H9 (cell line): Measurements from ENCODE around the gene TBC1D5. TPM values are rescaled to one million over a fixed set of nuclear protein-coding genes. Genes with fewer than 3 reads are reported as not detected.

ENCODE experiments used
- DNase-seq: peaks from one replicate; pipeline ENCODE4 v3.0.0-alpha.2; 2017
- H2AFZ ChIP-seq: one replicate; pipeline ENCODE4 v1.6.1; 2013; ENCODE audit warnings: mild to moderate bottlenecking, low read length, control low read depth, moderate library complexity
- H2AK5ac ChIP-seq: 2 replicates; pipeline ENCODE4 v1.6.1; 2013; ENCODE audit warnings: low read length, control low read depth, mixed read lengths; ENCODE audit not compliant: insufficient read length
- H2BK120ac ChIP-seq: one replicate; pipeline ENCODE4 v1.6.1; 2013; ENCODE audit warnings: low read depth, mild to moderate bottlenecking, low read length, control low read depth, inconsistent platforms; ENCODE audit not compliant: poor library complexity, severe bottlenecking
- H2BK12ac ChIP-seq: 2 replicates; pipeline ENCODE4 v1.6.1; 2013; ENCODE audit warnings: low read length, control low read depth, mixed read lengths, low read depth; ENCODE audit not compliant: insufficient read length
- H2BK15ac ChIP-seq: 2 replicates; pipeline ENCODE4 v1.6.1; 2013; ENCODE audit warnings: low read depth, low read length, control low read depth
- H2BK20ac ChIP-seq: one replicate; pipeline ENCODE4 v1.6.1; 2013; ENCODE audit warnings: low read depth, mild to moderate bottlenecking, low read length, control low read depth, inconsistent platforms; ENCODE audit not compliant: poor library complexity, severe bottlenecking
- H2BK5ac ChIP-seq: 2 replicates; pipeline ENCODE4 v1.6.1; 2013; ENCODE audit warnings: low read length, control low read depth, mixed read lengths; ENCODE audit not compliant: insufficient read length
- H3K14ac ChIP-seq: 2 replicates; pipeline ENCODE4 v1.6.1; 2013; ENCODE audit warnings: low read length, control low read depth; ENCODE audit not compliant: insufficient read depth
- H3K18ac ChIP-seq: 2 replicates; pipeline ENCODE4 v1.6.1; 2013; ENCODE audit warnings: low read depth, mild to moderate bottlenecking, mixed read lengths, low read length, control low read depth; ENCODE audit not compliant: insufficient read length
- H3K23ac ChIP-seq: 2 replicates; pipeline ENCODE4 v1.6.1; 2013; ENCODE audit warnings: low read length, control low read depth, mixed read lengths, low read depth; ENCODE audit not compliant: insufficient read length
- H3K23me2 ChIP-seq: 2 replicates; pipeline ENCODE4 v1.6.1; 2013; ENCODE audit warnings: low read depth, mild to moderate bottlenecking, mixed read lengths, low read length, control low read depth; ENCODE audit not compliant: insufficient read length, poor library complexity, severe bottlenecking
- H3K27ac ChIP-seq: 2 replicates; pipeline ENCODE4 v1.5.1; 2013; ENCODE audit warnings: low read length, control low read depth, mixed read lengths, low read depth; ENCODE audit not compliant: insufficient read length
- H3K27me3 ChIP-seq: 2 replicates; pipeline ENCODE4 v1.6.1; 2013; ENCODE audit warnings: low read length, control low read depth, inconsistent platforms; ENCODE audit not compliant: insufficient read depth
- H3K4ac ChIP-seq: 2 replicates; pipeline ENCODE4 v1.6.1; 2013; ENCODE audit warnings: low read depth, mild to moderate bottlenecking, control low read depth, inconsistent platforms, low read length, moderate library complexity
- H3K4me1 ChIP-seq: 2 replicates; pipeline ENCODE4 v1.6.1; 2013; ENCODE audit warnings: low read length, control low read depth, inconsistent platforms; ENCODE audit not compliant: insufficient read depth
- H3K4me2 ChIP-seq: 2 replicates; pipeline ENCODE4 v1.6.1; 2013; ENCODE audit warnings: low read length, control low read depth, mixed read lengths; ENCODE audit not compliant: insufficient read length, insufficient read depth
- H3K56ac ChIP-seq: 2 replicates; pipeline ENCODE4 v1.6.1; 2013; ENCODE audit warnings: low read depth, mild to moderate bottlenecking, mixed read lengths, low read length, control low read depth; ENCODE audit not compliant: insufficient read length
- H3K79me1 ChIP-seq: 2 replicates; pipeline ENCODE4 v1.6.1; 2013; ENCODE audit warnings: low read depth, mild to moderate bottlenecking, moderate library complexity, low read length, control low read depth, inconsistent platforms; ENCODE audit not compliant: insufficient read depth, poor library complexity, severe bottlenecking
- H3K79me2 ChIP-seq: 2 replicates; pipeline ENCODE4 v1.6.1; 2013; ENCODE audit warnings: low read length, control low read depth, inconsistent platforms; ENCODE audit not compliant: insufficient read depth
- H3K9ac ChIP-seq: 2 replicates; pipeline ENCODE4 v1.6.1; 2013; ENCODE audit warnings: low read length, control low read depth, mixed read lengths; ENCODE audit not compliant: insufficient read length; ENCODE audit errors: extremely low read depth
- H3K9me3 ChIP-seq: one replicate; pipeline ENCODE4 v1.6.1; 2013; ENCODE audit warnings: low read depth, low read length, inconsistent platforms; ENCODE audit not compliant: control insufficient read depth
- H3T11ph ChIP-seq: one replicate; pipeline ENCODE4 v1.6.1; 2013; ENCODE audit warnings: mild to moderate bottlenecking, low read length, control low read depth, inconsistent platforms
- H4K20me1 ChIP-seq: one replicate; pipeline ENCODE4 v1.6.1; 2013; ENCODE audit not compliant: control insufficient read depth, insufficient read length, insufficient read depth
- H4K5ac ChIP-seq: 2 replicates; pipeline ENCODE4 v1.6.1; 2013; ENCODE audit warnings: low read depth, mild to moderate bottlenecking, mixed read lengths, low read length, control low read depth; ENCODE audit not compliant: insufficient read length
- H4K8ac ChIP-seq: replicated peaks from 2 replicates; pipeline ENCODE4 v1.6.1; 2013; ENCODE audit warnings: low read length, control low read depth, mixed read lengths, low read depth; ENCODE audit not compliant: insufficient read length
- H4K91ac ChIP-seq: 2 replicates; pipeline ENCODE4 v1.6.1; 2013; ENCODE audit warnings: low read depth, mild to moderate bottlenecking, moderate library complexity, mixed read lengths, low read length, control low read depth; ENCODE audit not compliant: insufficient read length
- H3K27ac Mint-ChIP-seq, 3 experiments: 2 replicates in 2 of 3; 3 replicates in 1 of 3; pipeline ENCODE4 v1.8.0; 2020 to 2021; ENCODE audit warnings: mixed read lengths in 3 of 3, mild to moderate bottlenecking in 1 of 3, moderate library complexity in 1 of 3
- H3K27me3 Mint-ChIP-seq: 2 replicates; pipeline ENCODE4 v1.8.0; 2021; ENCODE audit warnings: low read depth, mild to moderate bottlenecking, moderate library complexity, mixed read lengths
- H3K36me3 Mint-ChIP-seq, 3 experiments: 2 replicates in 2 of 3; 3 replicates in 1 of 3; pipeline ENCODE4 v1.8.0; 2020 to 2021; ENCODE audit warnings: low read depth in 3 of 3, mixed read lengths in 3 of 3; ENCODE audit not compliant: insufficient read depth in 1 of 3
- H3K4me1 Mint-ChIP-seq, 2 experiments: 2 replicates each; pipeline ENCODE4 v1.8.0; 2020; ENCODE audit warnings: mixed read lengths in 2 of 2
- H3K4me3 Mint-ChIP-seq, 2 experiments: 2 replicates in 1 of 2; 3 replicates in 1 of 2; pipeline ENCODE4 v1.8.0; 2020 to 2021; ENCODE audit warnings: mild to moderate bottlenecking in 2 of 2, mixed read lengths in 2 of 2, moderate library complexity in 1 of 2
- H3K9me3 Mint-ChIP-seq, 2 experiments: 2 replicates in 1 of 2; 3 replicates in 1 of 2; pipeline ENCODE4 v1.8.0; 2020; ENCODE audit warnings: mild to moderate bottlenecking in 2 of 2, mixed read lengths in 2 of 2, moderate library complexity in 1 of 2
- CTCF ChIP-seq: fragments of 200-600 bp; sonication (generic); conservative IDR thresholded peaks from 3 replicates; pipeline ENCODE4 v1.8.0; 2021; ENCODE audit warnings: antibody characterized with exemption, mild to moderate bottlenecking
- WGBS: extraction: QIAGEN DNeasy Blood & Tissue Kit; methylation state at CpG from one replicate; pipeline ENCODE4 v1.1.7; 2013; ENCODE audit warnings: missing lambda C conversion rate, low lambda C conversion rate, mixed read lengths; ENCODE audit not compliant: insufficient read length; ENCODE audit errors: extremely low coverage; 5-methylcytosine and 5-hydroxymethylcytosine counted together
- total RNA-seq: library from RNA; stranded (reverse); gene quantifications from 2 replicates; pipeline ENCODE4 v1.2.1, GENCODE V29; 2021

The TBC1D5 gene
- total RNA-seq, 1 experiment from 2014 or later: 25.0 TPM

DNA sequence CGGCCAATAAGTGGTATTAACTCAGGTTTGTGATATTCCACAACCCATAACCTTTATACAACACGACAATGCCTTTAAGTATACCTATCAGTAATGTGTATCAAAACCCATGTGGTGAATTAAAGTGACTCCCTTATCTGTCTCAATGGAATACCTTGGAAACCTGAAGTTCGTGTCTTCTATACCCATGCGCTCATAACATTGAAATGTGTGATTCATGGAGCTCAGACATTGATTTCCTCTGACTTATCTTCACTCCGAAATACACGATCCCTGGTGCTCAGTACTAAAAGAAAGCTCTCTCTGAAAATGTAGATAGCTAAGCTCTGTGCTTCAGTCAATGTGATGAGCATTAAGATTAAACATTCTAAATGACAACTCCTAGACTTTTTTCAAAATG, 140.3 kb downstream of the TBC1D5 start:
- H3K14ac ChIP-seq: no peak overlapping the region
- H4K20me1 ChIP-seq: no peaks in the 10 kb centered on the region
- H3K9ac ChIP-seq: no peak overlapping the region
- no peak overlapping the region for H4K8ac ChIP-seq
- no CpG with 5 or more reads among the region's 6 CpGs for WGBS
- H2AFZ ChIP-seq: no peak overlapping the region
- no peak overlapping the region for H3K56ac ChIP-seq
- H3K36me3 Mint-ChIP-seq: peaks cover 6 to 18% (median 7%) of the 10 kb centered on the region in 3 experiments; a peak in 5 of 7 replicates
- H2BK12ac ChIP-seq: no peak overlapping the region
- H3K4me1 ChIP-seq: no peaks in the 10 kb centered on the region
- no peak overlapping the region for H3T11ph ChIP-seq
- H3K4me1 Mint-ChIP-seq: peaks cover 0 to 6% of the 10 kb centered on the region in 2 experiments; a peak in 3 of 4 replicates
- H3K27ac Mint-ChIP-seq: no peak overlapping the region
- no peak overlapping the region for H4K5ac ChIP-seq
- H3K18ac ChIP-seq: no peak overlapping the region
- no peaks in the 10 kb centered on the region for H3K27me3 Mint-ChIP-seq
- no peak overlapping the region for H4K91ac ChIP-seq
- H3K79me1 ChIP-seq: no peaks in the 10 kb centered on the region
- H2BK5ac ChIP-seq: no peak overlapping the region
- no peak for DNase-seq
- TF ChIP-seq CTCF: no peak
- H3K9me3 Mint-ChIP-seq: peaks cover 8 to 14% of the 10 kb centered on the region in 2 experiments
- no peak overlapping the region for H2BK120ac ChIP-seq
- H3K4me2 ChIP-seq: no peak overlapping the region
- H3K27me3 ChIP-seq: no peaks in the 10 kb centered on the region
- H2BK15ac ChIP-seq: no peak overlapping the region
- no peaks in the 10 kb centered on the region for H3K23me2 ChIP-seq
- H3K9me3 ChIP-seq: no peaks in the 10 kb centered on the region
- H3K4ac ChIP-seq: no peak overlapping the region
- H2AK5ac ChIP-seq: no peak overlapping the region
- H3K4me3 Mint-ChIP-seq: no peak overlapping the region
- H3K79me2 ChIP-seq: no peaks in the 10 kb centered on the region
- H3K27ac ChIP-seq: no peak overlapping the region
- H3K23ac ChIP-seq: no peak overlapping the region
- no peak overlapping the region for H2BK20ac ChIP-seq
